ENCODE results near the gene POU2AF3.

Gene POU2AF3

GRCh38 chr11:111300569-111300968 is 2.2 kb downstream of the POU2AF3 start:
- no peak overlapping the region for H3K4ac ChIP-seq (ENCODE audit: low read depth in 1 of 2, low read length in 2 of 2)

GRCh38 chr11:111301004-111301841 is 2.9 kb downstream of the POU2AF3 start:
- no peak overlapping the region for H3K4me3 ChIP-seq (ENCODE audit: insufficient read depth in 1 of 2, low read depth in 1 of 2, low read length in 2 of 2)
- H2BK5ac ChIP-seq (ENCODE audit: low read depth, low read length, poor library complexity, severe bottlenecking), result no peak overlapping the region
- H2BK15ac ChIP-seq (ENCODE audit: low read depth, poor library complexity, severe bottlenecking), result no peak overlapping the region
- DNase-seq, result no peak
- no peak overlapping the region for H4K91ac ChIP-seq (ENCODE audit: low read length)
- peaks cover 16% of the 10 kb centered on the region for H3K4me1 ChIP-seq (ENCODE audit: control insufficient read depth, insufficient read depth, low read depth, low read length)
- H3K27ac ChIP-seq (ENCODE audit: low read length, poor library complexity, severe bottlenecking), result no peak overlapping the region
- no peaks in the 10 kb centered on the region for H3K79me1 ChIP-seq (replicated peaks; ENCODE audit: low read length, poor library complexity, severe bottlenecking)
- no peaks in the 10 kb centered on the region for H3K36me3 ChIP-seq (ENCODE audit: control insufficient read depth in 1 of 2, insufficient read depth in 2 of 2, low read depth in 1 of 2, low read length in 2 of 2)
- no peak overlapping the region for H3K23ac ChIP-seq (ENCODE audit: low read length in 2 of 2)
- peaks cover 55 to 60% of the 10 kb centered on the region in 2 experiments for H3K27me3 ChIP-seq (ENCODE audit: control insufficient read depth in 1 of 2, insufficient read depth in 1 of 2, low read length in 2 of 2)
- no peaks in the 10 kb centered on the region for H3K9me3 ChIP-seq (ENCODE audit: control insufficient read depth, low read length)
- H2BK12ac ChIP-seq (ENCODE audit: low read length in 2 of 2), result no peak overlapping the region
- H2AFZ ChIP-seq (ENCODE audit: low read depth, low read length), result no peak overlapping the region
- no peak overlapping the region for H4K8ac ChIP-seq (ENCODE audit: low read length)
- 98% methylated on average over 3 of the region's 5 CpGs for WGBS
- no peak overlapping the region for H3K18ac ChIP-seq (ENCODE audit: low read depth in 1 of 2, low read length in 2 of 2)
- H3K9ac ChIP-seq (ENCODE audit: low read length), result no peak overlapping the region
- H2BK120ac ChIP-seq (ENCODE audit: low read depth, low read length), result no peak overlapping the region
- H2AK5ac ChIP-seq (ENCODE audit: low read length, severe bottlenecking), result no peak overlapping the region
- no peak overlapping the region for H3K4ac ChIP-seq (ENCODE audit: low read depth in 1 of 2, low read length in 2 of 2)
- H3K14ac ChIP-seq (ENCODE audit: low read length in 2 of 2), result no peak overlapping the region
- H3K4me2 ChIP-seq (ENCODE audit: low read length, poor library complexity, severe bottlenecking), result no peak overlapping the region

More at GRCh38 chr11:111300569-111300968, 2.2 kb downstream of the POU2AF3 start:
- Histone ChIP-seq H3K9me3 (ENCODE audit: control insufficient read depth, low read length) (no peaks in the 10 kb centered on the region), H2BK5ac (ENCODE audit: low read depth, low read length, poor library complexity, severe bottlenecking) (no peak overlapping the region), H2BK12ac (ENCODE audit: low read length in 2 of 2) (no peak overlapping the region), H3K18ac (ENCODE audit: low read depth in 1 of 2, low read length in 2 of 2) (no peak overlapping the region), H3K4me3 (ENCODE audit: insufficient read depth in 1 of 2, low read depth in 1 of 2, low read length in 2 of 2) (no peak overlapping the region), H2BK15ac (ENCODE audit: low read depth, poor library complexity, severe bottlenecking) (no peak overlapping the region), H2AFZ (ENCODE audit: low read depth, low read length) (no peak overlapping the region), H3K4me2 (ENCODE audit: low read length, poor library complexity, severe bottlenecking) (no peak overlapping the region), H2BK120ac (ENCODE audit: low read depth, low read length) (no peak overlapping the region), H3K79me1 (replicated peaks; ENCODE audit: low read length, poor library complexity, severe bottlenecking) (no peaks in the 10 kb centered on the region), H3K36me3 (ENCODE audit: control insufficient read depth in 1 of 2, insufficient read depth in 2 of 2, low read depth in 1 of 2, low read length in 2 of 2) (no peaks in the 10 kb centered on the region), H2AK5ac (ENCODE audit: low read length, severe bottlenecking) (no peak overlapping the region), H4K8ac (ENCODE audit: low read length) (no peak overlapping the region), H4K91ac (ENCODE audit: low read length) (no peak overlapping the region), H3K27ac (ENCODE audit: low read length, poor library complexity, severe bottlenecking) (no peak overlapping the region), H3K27me3 (ENCODE audit: control insufficient read depth in 1 of 2, insufficient read depth in 1 of 2, low read length in 2 of 2) (peaks cover 52 to 55% of the 10 kb centered on the region in 2 experiments), H3K9ac (ENCODE audit: low read length) (no peak overlapping the region), H3K23ac (ENCODE audit: low read length in 2 of 2) (no peak overlapping the region), H3K14ac (ENCODE audit: low read length in 2 of 2) (no peak overlapping the region), H3K4me1 (ENCODE audit: control insufficient read depth, insufficient read depth, low read depth, low read length) (peaks cover 16% of the 10 kb centered on the region)
- WGBS, result 94% methylated on average over 5 of the region's 9 CpGs
- DNase-seq, result no peak

- Histone ChIP-seq H3K27ac (ENCODE audit: low read length, poor library complexity, severe bottlenecking) (no peak overlapping the region), H3K27me3 (ENCODE audit: control insufficient read depth in 1 of 2, insufficient read depth in 1 of 2, low read length in 2 of 2) (peaks cover 60 to 61% of the 10 kb centered on the region in 2 experiments)
These were observed 3.4 kb downstream of the POU2AF3 start for GRCh38 chr11:111301842-111302118.

GRCh38 chr11:111302298-111302697 is 4.0 kb downstream of the POU2AF3 start:
- peaks cover 16% of the 10 kb centered on the region for H3K4me1 ChIP-seq (ENCODE audit: control insufficient read depth, insufficient read depth, low read depth, low read length)
- DNase-seq, result no peak
- no peak overlapping the region for H2BK15ac ChIP-seq (ENCODE audit: low read depth, poor library complexity, severe bottlenecking)
- H3K27me3 ChIP-seq (ENCODE audit: control insufficient read depth in 1 of 2, insufficient read depth in 1 of 2, low read length in 2 of 2), result peaks cover 61% of the 10 kb centered on the region in 2 experiments
- H3K23ac ChIP-seq (ENCODE audit: low read length in 2 of 2), result no peak overlapping the region
- no peak overlapping the region for H2AFZ ChIP-seq (ENCODE audit: low read depth, low read length)
- no peaks in the 10 kb centered on the region for H3K9me3 ChIP-seq (ENCODE audit: control insufficient read depth, low read length)
- no peaks in the 10 kb centered on the region for H3K79me1 ChIP-seq (replicated peaks; ENCODE audit: low read length, poor library complexity, severe bottlenecking)
- H3K27ac ChIP-seq (ENCODE audit: low read length, poor library complexity, severe bottlenecking), result no peak overlapping the region
- H2AK5ac ChIP-seq (ENCODE audit: low read length, severe bottlenecking), result no peak overlapping the region
- H3K4me2 ChIP-seq (ENCODE audit: low read length, poor library complexity, severe bottlenecking), result no peak overlapping the region
- H2BK5ac ChIP-seq (ENCODE audit: low read depth, low read length, poor library complexity, severe bottlenecking), result no peak overlapping the region
- no peak overlapping the region for H3K9ac ChIP-seq (ENCODE audit: low read length)
- H2BK120ac ChIP-seq (ENCODE audit: low read depth, low read length), result no peak overlapping the region
- H3K4me3 ChIP-seq (ENCODE audit: insufficient read depth in 1 of 2, low read depth in 1 of 2, low read length in 2 of 2), result no peak overlapping the region
- H3K18ac ChIP-seq (ENCODE audit: low read depth in 1 of 2, low read length in 2 of 2), result no peak overlapping the region
- no peak overlapping the region for H4K8ac ChIP-seq (ENCODE audit: low read length)
- no peak overlapping the region for H3K4ac ChIP-seq (ENCODE audit: low read depth in 1 of 2, low read length in 2 of 2)
- no peak overlapping the region for H3K14ac ChIP-seq (ENCODE audit: low read length in 2 of 2)
- H3K36me3 ChIP-seq (ENCODE audit: control insufficient read depth in 1 of 2, insufficient read depth in 2 of 2, low read depth in 1 of 2, low read length in 2 of 2), result no peaks in the 10 kb centered on the region
- H2BK12ac ChIP-seq (ENCODE audit: low read length in 2 of 2), result no peak overlapping the region
- 65% methylated on average over 3 of the region's 3 CpGs for WGBS
- no peak overlapping the region for H4K91ac ChIP-seq (ENCODE audit: low read length)

More at GRCh38 chr11:111301842-111302118, 3.4 kb downstream of the POU2AF3 start:
- DNase-seq, result no peak
- 95% methylated on average over 3 of the region's 3 CpGs for WGBS
- no peak overlapping the region for H2BK120ac ChIP-seq (ENCODE audit: low read depth, low read length)
- no peaks in the 10 kb centered on the region for H3K36me3 ChIP-seq (ENCODE audit: control insufficient read depth in 1 of 2, insufficient read depth in 2 of 2, low read depth in 1 of 2, low read length in 2 of 2)
- H4K91ac ChIP-seq (ENCODE audit: low read length), result no peak overlapping the region
- no peaks in the 10 kb centered on the region for H3K9me3 ChIP-seq (ENCODE audit: control insufficient read depth, low read length)
- no peak overlapping the region for H3K14ac ChIP-seq (ENCODE audit: low read length in 2 of 2)
- H2AK5ac ChIP-seq (ENCODE audit: low read length, severe bottlenecking), result no peak overlapping the region
- no peak overlapping the region for H3K23ac ChIP-seq (ENCODE audit: low read length in 2 of 2)
- no peak overlapping the region for H2BK12ac ChIP-seq (ENCODE audit: low read length in 2 of 2)
- no peak overlapping the region for H4K8ac ChIP-seq (ENCODE audit: low read length)
- H3K4me2 ChIP-seq (ENCODE audit: low read length, poor library complexity, severe bottlenecking), result no peak overlapping the region
- H3K79me1 ChIP-seq (replicated peaks; ENCODE audit: low read length, poor library complexity, severe bottlenecking), result no peaks in the 10 kb centered on the region
- no peak overlapping the region for H3K9ac ChIP-seq (ENCODE audit: low read length)
- H2BK15ac ChIP-seq (ENCODE audit: low read depth, poor library complexity, severe bottlenecking), result no peak overlapping the region
- no peak overlapping the region for H2BK5ac ChIP-seq (ENCODE audit: low read depth, low read length, poor library complexity, severe bottlenecking)
- no peak overlapping the region for H3K18ac ChIP-seq (ENCODE audit: low read depth in 1 of 2, low read length in 2 of 2)
- no peak overlapping the region for H2AFZ ChIP-seq (ENCODE audit: low read depth, low read length)
- H3K4me3 ChIP-seq (ENCODE audit: insufficient read depth in 1 of 2, low read depth in 1 of 2, low read length in 2 of 2), result no peak overlapping the region
- H3K4me1 ChIP-seq (ENCODE audit: control insufficient read depth, insufficient read depth, low read depth, low read length), result peaks cover 16% of the 10 kb centered on the region
- no peak overlapping the region for H3K4ac ChIP-seq (ENCODE audit: low read depth in 1 of 2, low read length in 2 of 2)

Measured in mesenchymal stem cell (in vitro differentiated cells and primary cell).